ENCODE data around the gene PCED1B. TPM values are rescaled to one million over a fixed set of nuclear protein-coding genes. Genes with fewer than 3 reads are reported as not detected.

PCED1B gene
- total RNA-seq, 2 donors from 2014 or later = 2.5 to 7.0 TPM

GRCh38 chr12:47280543-47281300, 201.3 kb downstream of the PCED1B start:
- 94 to 95% methylated on average over 3 to 7 of the region's 7 CpGs for WGBS, 2 experiments (ENCODE audit: insufficient coverage in 1 of 2, insufficient read length in 1 of 2)

GRCh38 chr12:47281667-47282171, 202.3 kb downstream of the PCED1B start:
- 92 to 100% methylated on average over 2 to 4 of the region's 4 CpGs for WGBS, 2 experiments (ENCODE audit: insufficient coverage in 1 of 2, insufficient read length in 1 of 2)
- Histone ChIP-seq H3K27me3 (ENCODE audit: control insufficient read depth, insufficient read depth, low read length, poor library complexity, severe bottlenecking) (no peaks in the 10 kb centered on the region), H3K9ac (ENCODE audit: extremely low read depth, low read length, poor library complexity, severe bottlenecking) (no peak overlapping the region), H3K9me3 (ENCODE audit: control insufficient read depth, low read length) (no peaks in the 10 kb centered on the region), H3K27ac (ENCODE audit: low read depth, low read length) (no peak overlapping the region), H3K4me1 (ENCODE audit: control insufficient read depth, insufficient read depth, low read length) (peaks cover 7% of the 10 kb centered on the region), H3K4me3 (ENCODE audit: low read length) (no peak overlapping the region), H3K36me3 (ENCODE audit: control insufficient read depth, insufficient read depth, low read length) (no peaks in the 10 kb centered on the region)
- no peak for DNase-seq
- Mint-ChIP-seq H3K4me3 (no peak overlapping the region), H3K9me3 (no peaks in the 10 kb centered on the region), H3K27ac (no peak overlapping the region), H3K4me1 (peaks cover 27% of the 10 kb centered on the region), H3K27me3 (ENCODE audit: insufficient read depth) (no peaks in the 10 kb centered on the region), H3K36me3 (ENCODE audit: low read depth) (no peaks in the 10 kb centered on the region)
- TF ChIP-seq CTCF (conservative IDR thresholded peaks at IDR 0.05) = no peak

More at GRCh38 chr12:47280543-47281300, 201.3 kb downstream of the PCED1B start:
- Mint-ChIP-seq H3K27ac (peak overlapping the region; percentile 28), H3K9me3 (no peaks in the 10 kb centered on the region), H3K4me1 (peaks cover 28% of the 10 kb centered on the region), H3K36me3 (ENCODE audit: low read depth) (no peaks in the 10 kb centered on the region), H3K27me3 (ENCODE audit: insufficient read depth) (no peaks in the 10 kb centered on the region), H3K4me3 (no peak overlapping the region)
- Histone ChIP-seq H3K27me3 (ENCODE audit: control insufficient read depth, insufficient read depth, low read length, poor library complexity, severe bottlenecking) (no peaks in the 10 kb centered on the region), H3K9ac (ENCODE audit: extremely low read depth, low read length, poor library complexity, severe bottlenecking) (no peak overlapping the region), H3K27ac (ENCODE audit: low read depth, low read length) (no peak overlapping the region), H3K4me1 (ENCODE audit: control insufficient read depth, insufficient read depth, low read length) (peaks cover 8% of the 10 kb centered on the region), H3K36me3 (ENCODE audit: control insufficient read depth, insufficient read depth, low read length) (no peaks in the 10 kb centered on the region), H3K9me3 (ENCODE audit: control insufficient read depth, low read length) (no peaks in the 10 kb centered on the region), H3K4me3 (ENCODE audit: low read length) (no peak overlapping the region)
- DNase-seq = no peak
- no peak for TF ChIP-seq CTCF (conservative IDR thresholded peaks at IDR 0.05)

GRCh38 chr12:47282206-47282605, 202.8 kb downstream of the PCED1B start:
- no peaks in the 10 kb centered on the region for H3K36me3 ChIP-seq (ENCODE audit: control insufficient read depth, insufficient read depth, low read length)
- H3K4me3 ChIP-seq (ENCODE audit: low read length) = no peak overlapping the region
- DNase-seq = no peak
- Mint-ChIP-seq H3K4me3 (no peak overlapping the region), H3K4me1 (peaks cover 22% of the 10 kb centered on the region), H3K27me3 (ENCODE audit: insufficient read depth) (no peaks in the 10 kb centered on the region), H3K36me3 (ENCODE audit: low read depth) (no peaks in the 10 kb centered on the region), H3K9me3 (no peaks in the 10 kb centered on the region), H3K27ac (no peak overlapping the region)
- no peak overlapping the region for H3K27ac ChIP-seq (ENCODE audit: low read depth, low read length)
- H3K9ac ChIP-seq (ENCODE audit: extremely low read depth, low read length, poor library complexity, severe bottlenecking) = no peak overlapping the region
- 83 to 93% methylated on average over 2 to 4 of the region's 4 CpGs for WGBS, 2 experiments (ENCODE audit: insufficient coverage in 1 of 2, insufficient read length in 1 of 2)
- H3K27me3 ChIP-seq (ENCODE audit: control insufficient read depth, insufficient read depth, low read length, poor library complexity, severe bottlenecking) = no peaks in the 10 kb centered on the region
- H3K9me3 ChIP-seq (ENCODE audit: control insufficient read depth, low read length) = no peaks in the 10 kb centered on the region
- TF ChIP-seq CTCF (conservative IDR thresholded peaks at IDR 0.05) = no peak
- H3K4me1 ChIP-seq (ENCODE audit: control insufficient read depth, insufficient read depth, low read length) = peaks cover 5% of the 10 kb centered on the region

Small RNAs within 50 kb of the gene (microRNA-seq; reads per million reads assigned to microRNA genes)
- not detected for gene MIR4698 (ENCODE audit: borderline microRNAs expressed)

Other genes with a start within 250 kb of the PCED1B start
- gene AMIGO2, start 338 bp downstream of the PCED1B start, total RNA-seq = 1 to 10 TPM; 6.4 to 7.8 TPM

Measured in endodermal cell (in vitro differentiated cells).